Sigmoid colon (tissue), 4 donors: ENCODE results near the gene TFB2M.

Experiments used
- POLR2AphosphoS5 ChIP-seq, 4 donors: sonication (generic); formaldehyde crosslinking; IDR thresholded peaks; one replicate each; pipeline ENCODE4 v1.6.1; 2017; ENCODE audit warnings: antibody characterized with exemption in 4 of 4
- TF ChIP-seq, protein P1 (sequence below), 4 experiments: fragments of 450-650 bp in 3 of 4; fragments of 200-600 bp in 1 of 4; IDR thresholded peaks; one replicate each; pipeline ENCODE4 v1.5.1; 2016 to 2019; ENCODE audit warnings: antibody characterized with exemption in 4 of 4, mild to moderate bottlenecking in 3 of 4, moderate library complexity in 2 of 4

DNA sequence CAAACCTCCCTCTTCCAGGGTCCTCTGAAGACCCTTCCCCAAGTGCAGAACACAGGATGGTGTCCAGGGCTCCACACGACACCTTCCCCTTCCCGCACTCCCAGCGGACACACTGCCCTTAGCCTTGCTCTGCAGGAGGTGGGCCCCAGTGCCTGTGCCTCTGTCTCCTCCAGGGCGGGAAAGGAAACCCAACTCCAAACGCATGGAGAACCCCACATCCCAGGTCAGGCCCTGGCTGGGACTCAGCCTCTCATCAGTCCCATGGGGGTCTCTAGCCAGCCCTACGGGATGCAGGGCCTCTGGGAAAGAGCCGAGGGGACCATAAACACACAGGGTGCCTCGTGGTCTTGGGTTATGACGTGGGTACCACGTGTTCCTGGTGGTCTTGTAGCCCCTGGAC, 53.4 kb downstream of the TFB2M start:
- TF ChIP-seq, protein P1, sequence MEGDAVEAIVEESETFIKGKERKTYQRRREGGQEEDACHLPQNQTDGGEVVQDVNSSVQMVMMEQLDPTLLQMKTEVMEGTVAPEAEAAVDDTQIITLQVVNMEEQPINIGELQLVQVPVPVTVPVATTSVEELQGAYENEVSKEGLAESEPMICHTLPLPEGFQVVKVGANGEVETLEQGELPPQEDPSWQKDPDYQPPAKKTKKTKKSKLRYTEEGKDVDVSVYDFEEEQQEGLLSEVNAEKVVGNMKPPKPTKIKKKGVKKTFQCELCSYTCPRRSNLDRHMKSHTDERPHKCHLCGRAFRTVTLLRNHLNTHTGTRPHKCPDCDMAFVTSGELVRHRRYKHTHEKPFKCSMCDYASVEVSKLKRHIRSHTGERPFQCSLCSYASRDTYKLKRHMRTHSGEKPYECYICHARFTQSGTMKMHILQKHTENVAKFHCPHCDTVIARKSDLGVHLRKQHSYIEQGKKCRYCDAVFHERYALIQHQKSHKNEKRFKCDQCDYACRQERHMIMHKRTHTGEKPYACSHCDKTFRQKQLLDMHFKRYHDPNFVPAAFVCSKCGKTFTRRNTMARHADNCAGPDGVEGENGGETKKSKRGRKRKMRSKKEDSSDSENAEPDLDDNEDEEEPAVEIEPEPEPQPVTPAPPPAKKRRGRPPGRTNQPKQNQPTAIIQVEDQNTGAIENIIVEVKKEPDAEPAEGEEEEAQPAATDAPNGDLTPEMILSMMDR (IDR thresholded peaks at IDR 0.05) = no peak
- no peak for TF ChIP-seq POLR2AphosphoS5 (IDR thresholded peaks at IDR 0.05)
